ELR (cell line): ENCODE measurements around the gene MTCH2.

Experiments used
- DNase-seq: peaks from one replicate; pipeline ENCODE4 v3.0.0-alpha.2; 2015; ENCODE audit warnings: low read depth

MTCH2 gene

DNA sequence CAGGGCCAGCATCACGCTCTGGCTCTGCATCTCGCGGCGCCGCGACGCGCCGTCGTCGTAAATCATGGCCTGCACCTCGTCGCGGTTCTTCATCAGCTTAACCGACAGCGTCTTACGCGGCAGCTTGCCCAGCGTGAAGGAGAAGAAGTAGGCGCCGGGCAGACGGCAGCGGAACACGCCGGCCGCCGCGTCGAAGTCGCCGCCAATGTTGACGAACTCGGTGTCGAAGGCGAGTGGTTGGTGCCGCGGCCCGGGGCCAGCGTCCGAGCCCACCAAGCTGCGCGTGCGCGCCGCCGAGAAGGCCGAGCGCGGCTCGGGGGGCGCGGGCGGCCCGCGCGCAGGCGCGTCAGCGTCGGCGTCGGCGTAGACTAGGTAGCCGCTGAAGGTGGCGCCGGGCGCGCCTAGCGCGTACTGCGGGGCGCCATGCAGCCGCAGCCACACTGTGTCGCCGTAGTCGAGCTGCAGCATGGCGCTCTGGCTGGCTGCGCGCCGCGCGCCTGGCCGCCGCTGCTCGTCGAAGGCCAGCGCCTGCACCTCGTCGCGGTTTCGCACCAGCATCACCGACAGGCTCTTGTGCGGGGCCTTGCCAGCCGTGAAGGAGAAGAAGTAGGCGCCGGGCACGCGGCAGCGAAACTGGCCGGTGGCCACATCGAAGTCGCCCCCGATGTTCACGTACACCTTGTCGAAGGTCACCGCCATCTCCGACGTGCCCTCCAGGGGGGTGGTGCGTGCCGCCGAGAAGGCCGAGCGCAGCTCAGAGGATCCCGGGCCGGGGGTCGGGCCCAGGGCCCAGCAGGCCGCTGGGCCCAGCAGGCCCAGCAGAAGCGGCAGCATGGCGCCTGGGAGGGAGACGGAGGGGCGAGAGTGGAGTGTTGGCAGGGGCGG lies 52.1 kb downstream of the MTCH2 start:
- DNase-seq, result no peak

DNA sequence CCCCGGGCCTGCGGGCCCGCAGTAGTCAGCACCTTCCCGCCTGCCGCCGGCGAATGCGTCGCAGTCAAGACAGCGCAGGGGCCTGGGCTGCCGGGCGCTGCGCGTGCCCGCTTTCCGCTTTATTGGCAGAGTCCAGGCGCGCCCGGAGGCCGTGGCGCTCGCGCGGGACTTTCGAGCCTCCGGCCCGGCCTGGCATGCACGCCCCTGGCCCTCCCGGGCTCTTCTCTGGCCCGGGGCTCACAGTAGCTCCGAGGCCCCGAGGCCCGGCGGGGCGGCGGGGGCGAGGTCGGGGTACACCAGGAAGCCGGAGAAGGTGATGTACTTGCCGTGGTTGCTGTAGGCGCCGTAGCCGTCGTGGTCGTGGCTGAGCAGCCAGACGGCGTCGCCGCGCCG lies 52.8 kb downstream of the MTCH2 start:
- no peak for DNase-seq

DNA sequence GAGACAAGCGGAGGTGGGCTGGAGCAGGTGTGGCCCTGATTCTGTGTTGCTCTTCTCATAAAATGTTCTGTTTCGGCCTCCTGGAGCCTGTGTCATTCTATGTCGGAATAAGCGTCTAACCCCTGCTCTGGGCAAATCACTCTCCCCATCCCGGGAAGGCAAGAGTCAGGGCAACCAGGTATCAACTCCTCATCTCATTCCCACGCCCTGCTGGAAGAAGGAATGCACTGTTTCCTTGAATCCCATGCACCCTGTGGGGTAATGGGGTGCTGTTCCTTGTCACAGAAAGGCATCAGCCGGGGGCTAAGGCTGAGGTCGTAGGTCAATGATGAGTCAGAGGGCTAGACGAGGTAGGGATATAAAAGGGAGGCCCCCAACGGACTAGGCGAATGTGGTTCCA lies 53.2 kb downstream of the MTCH2 start:
- DNase-seq, result no peak

DNA sequence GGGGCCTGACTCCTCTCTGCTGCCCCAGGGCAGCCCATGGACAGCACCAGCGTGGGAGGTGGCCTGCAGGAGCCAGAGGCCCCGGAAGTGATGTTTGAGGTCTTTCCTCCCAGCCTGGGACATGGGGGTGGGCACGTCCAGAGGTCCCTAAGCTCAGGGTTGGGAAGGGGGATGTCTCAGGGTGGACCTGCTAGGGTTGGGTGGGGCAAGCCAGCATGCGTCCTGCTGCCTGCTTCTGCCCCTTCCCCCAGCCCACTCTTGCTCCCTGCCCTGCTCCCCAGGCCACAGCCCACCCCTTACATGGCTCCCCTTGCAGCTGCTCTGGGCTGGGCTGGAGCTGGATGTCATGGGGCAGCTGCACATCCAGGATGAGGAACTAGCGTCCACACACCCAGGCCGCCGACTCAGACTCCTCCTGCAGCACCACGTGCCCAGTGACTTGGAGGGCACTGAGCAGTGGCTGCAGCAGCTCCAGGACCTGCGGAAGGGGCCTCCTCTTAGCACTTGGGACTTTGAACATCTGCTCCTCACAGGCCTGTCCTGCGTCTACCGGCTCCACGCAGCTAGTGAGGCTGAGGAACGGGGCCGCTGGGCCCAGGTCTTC lies 54.5 kb downstream of the MTCH2 start:
- no peak for DNase-seq

DNA sequence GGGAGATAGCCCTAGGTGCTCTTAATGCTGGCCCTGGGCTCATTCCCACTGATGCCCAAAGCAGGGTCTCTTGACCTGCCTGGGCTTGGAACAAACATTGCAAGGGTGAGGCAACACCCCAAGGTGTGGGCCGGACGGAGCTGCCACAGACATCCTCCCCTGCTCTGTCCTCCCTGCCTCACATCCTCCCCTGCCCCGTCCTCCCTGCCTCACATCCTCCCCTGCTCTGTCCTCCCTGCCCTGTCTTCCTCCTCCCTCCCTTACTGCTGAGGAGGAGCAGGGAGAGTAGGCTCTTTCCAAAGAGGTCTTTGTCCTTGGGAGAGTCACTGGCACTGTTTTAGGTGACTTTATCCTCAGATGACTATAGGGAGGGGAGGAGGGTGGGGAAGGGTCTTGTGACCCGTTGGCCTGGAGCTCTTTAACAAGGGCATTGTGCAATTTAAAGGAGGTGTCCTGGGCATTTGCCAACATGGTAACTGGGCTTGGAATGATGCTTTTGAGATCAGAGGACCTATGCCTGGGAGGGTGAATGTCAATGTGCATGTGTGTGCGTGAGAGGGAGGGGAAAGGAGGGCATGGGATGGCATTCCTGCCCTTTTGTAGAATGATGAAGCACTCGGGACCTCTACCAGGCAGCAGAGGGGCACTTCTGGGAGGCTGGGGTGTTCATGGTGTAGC lies 55.2 kb downstream of the MTCH2 start:
- no peak for DNase-seq

DNA sequence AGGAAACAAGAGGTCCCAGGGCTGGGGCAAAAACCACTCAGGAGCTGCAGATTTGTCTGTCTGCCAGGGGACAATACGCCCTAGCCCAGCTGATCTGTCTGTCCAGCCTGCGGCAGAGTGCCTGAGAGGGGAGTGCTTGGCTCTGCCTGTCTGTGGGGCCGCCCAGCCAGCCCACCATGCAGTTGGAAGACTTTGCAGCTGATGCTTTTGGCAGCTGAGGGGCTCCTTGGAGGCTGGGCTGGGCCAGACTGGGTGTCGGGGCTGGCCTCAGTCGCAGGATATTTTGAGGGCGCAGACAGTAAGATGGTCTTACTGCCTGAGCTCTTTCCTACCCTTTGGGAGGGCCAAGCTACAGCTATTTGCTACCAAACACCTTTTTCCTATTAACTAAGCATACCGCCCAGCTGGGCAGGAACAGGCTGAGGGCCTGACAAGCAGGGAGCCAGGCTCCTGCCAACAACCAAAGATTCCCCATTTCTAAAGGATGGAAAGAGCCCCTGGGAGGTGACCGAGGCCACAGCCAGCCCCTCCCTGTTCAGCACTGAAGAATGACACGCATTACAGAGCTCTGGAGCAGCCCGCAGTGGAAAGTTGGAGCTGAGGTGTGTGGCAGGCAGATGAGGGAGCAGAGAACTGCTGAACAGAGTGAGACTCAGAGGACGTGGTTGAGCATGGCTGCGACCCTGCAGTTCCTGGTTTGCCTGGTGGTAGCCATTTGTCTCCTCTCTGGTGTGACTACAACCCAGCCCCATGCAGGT lies 56.1 kb downstream of the MTCH2 start, which contains the start of gene FAM180B:
TSS of gene FAM180B (plus strand) at position 581 of the 758 bp plus-strand sequence. CDS start at position 672, 91 bp downstream.
- no peak for DNase-seq

DNA sequence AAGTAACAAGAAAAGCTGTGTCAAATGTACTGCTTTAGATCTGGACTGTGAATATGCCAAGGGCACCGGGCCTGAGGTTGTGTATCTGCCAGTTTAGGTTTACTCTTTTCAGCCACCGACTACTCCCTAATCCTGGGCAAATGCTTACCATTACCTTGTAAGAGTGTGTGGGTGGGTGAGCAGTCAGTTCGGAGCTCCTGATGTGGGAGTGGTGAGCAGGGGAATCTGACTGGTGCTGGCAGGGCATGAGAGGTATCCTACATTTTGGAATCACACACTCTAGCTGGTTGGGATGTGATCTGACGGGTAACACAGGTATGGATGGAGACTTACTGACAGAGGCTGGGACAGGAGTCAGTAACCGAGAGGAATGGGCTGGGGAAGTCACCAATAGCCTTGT lies 58.5 kb downstream of the MTCH2 start:
- DNase-seq, result no peak

DNA sequence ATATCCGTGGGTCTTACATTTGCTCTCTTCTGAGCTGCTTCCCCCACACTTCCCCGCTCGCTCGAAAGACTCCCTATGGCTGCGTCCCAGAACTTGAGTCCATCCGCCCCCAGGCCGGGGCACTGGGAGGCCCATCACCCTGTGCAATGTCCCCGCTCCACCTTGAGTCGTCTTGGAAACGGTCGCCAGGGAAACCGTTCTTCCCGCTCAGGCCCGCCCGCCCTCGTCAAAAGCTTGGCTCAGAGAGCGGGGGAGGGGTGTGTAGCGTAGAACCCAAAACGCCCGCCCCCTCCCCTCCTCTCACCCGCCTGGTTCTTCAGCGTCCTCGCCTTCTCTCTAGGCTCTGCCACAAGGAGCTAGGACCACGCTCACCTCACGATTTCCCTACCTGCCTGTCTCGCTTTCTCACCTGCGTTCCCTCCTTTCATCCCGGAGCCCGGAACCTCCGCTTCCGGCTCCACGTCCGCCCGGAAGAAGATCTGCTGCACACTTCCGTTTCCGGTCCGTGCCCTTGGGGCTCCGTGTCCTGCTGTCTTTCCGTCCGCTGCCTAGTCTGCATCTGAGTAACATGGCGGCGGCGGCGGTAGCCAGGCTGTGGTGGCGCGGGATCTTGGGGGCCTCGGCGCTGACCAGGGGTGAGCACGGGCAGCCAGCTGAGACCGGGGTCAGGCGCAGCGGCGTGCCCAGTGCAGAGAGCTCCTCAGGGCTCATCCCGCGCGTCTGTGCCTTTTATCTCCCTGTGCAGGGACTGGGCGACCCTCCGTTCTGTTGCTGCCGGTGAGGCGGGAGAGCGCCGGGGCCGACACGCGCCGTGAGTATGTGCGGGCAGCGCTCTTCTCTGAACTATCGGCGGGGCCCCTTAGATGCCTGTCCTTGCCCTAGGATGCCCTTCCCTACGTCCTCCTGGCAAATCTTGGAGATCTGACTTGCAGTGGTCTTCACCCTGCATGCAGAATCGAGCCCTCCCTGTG lies 63.5 kb downstream of the MTCH2 start, which contains the start of the genes KBTBD4 and NDUFS3:
TSS of gene KBTBD4 (minus strand) at position 447 of the 971 bp plus-strand sequence. CDS start at position 428, 19 bp downstream.
TSS of gene NDUFS3 (plus strand) at position 551 of the 971 bp plus-strand sequence. CDS start at position 569, 18 bp downstream.
- DNase-seq, result peak; percentile 92

DNA sequence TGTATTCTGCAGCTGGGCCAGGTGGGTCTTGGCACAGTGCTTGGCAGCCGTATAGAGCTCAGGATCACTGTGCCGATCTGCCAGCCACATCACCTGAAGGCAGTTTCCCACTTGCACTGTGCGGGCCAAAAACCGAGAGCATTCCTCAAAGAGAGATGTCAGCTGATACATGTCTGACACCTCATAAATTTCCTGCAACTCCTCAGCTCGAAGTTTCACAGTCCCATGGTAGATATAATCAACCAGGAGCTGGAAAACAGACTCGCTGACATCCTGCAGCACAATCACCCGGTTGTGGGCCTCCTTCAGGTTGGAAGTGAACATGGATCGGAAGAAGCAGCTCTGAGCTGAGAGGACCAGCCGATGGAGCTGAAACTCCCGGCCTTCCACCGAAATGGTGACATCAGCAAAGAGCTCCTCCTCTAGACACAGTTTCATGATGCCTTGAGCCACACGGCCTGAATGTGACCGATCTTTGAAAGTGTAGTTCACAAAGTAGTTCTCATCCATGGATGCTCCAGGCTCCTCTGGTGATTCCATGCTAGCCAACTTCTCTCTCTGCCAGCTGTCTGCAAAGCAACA lies 64.8 kb downstream of the MTCH2 start:
- peak; percentile 50 for DNase-seq

DNA sequence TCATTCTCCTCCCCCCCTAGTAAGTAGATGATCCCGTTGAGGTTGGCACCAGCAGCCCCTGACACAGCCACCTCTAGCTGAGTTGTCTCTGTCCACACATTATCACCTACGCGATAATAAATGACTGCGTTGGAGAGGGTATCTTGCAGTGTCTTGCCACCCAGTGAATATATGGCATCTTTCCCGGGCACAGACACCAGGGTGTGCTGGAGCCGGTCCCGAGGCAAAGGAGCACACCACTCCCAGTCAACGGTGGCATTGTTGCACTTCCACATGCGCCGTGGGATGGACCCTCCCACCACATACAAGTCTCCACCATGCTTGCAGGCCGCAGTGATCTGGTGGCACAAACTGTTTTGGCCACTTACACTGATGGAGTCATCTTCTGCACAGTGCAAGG lies 69.0 kb downstream of the MTCH2 start:
- DNase-seq, result no peak

DNA sequence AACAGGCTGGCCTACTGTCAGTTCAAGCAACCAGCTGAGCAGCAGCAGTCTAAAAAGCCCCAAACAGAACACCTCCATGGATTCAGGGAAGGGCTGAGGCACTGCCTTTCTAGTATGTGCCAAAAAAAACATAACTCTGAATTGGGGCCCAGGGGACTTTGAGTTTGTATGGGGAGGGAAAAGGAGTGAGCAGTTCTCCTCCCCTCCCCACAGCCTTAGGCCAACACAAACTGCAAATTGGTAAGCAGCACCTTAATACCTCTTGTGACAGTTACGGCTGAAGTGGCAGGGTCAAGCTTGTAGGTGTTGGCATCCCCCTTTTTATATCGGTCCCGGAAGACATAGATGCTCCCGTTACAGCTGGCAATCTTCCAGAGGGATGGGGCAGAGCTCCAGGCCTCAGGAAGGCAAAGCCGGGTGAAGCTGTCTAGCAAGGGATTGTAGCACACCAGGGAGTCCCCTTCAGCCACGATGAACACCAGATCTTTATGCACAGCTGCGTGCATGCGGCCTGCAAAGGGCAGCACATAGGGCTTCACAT lies 69.6 kb downstream of the MTCH2 start:
- no peak for DNase-seq

DNA sequence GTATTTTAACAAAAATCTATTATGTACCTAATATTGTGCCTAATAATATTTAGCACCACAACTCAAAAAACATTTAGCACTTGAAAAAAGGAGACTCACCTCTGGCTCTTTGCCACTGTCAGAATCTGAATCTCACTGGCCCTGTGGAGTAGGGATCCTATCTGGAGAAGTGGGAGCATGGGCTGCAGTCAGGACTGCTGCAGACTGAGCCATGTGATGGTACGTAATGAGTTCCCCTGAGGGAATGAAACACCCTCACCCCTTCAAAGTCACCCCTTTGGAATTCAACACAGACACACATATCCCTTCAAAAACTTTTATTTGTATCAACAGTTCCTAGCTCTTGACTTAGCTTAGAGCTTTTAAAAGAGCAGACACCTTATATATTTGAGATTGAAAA lies 70.5 kb downstream of the MTCH2 start:
- peak; percentile 83 for DNase-seq

DNA sequence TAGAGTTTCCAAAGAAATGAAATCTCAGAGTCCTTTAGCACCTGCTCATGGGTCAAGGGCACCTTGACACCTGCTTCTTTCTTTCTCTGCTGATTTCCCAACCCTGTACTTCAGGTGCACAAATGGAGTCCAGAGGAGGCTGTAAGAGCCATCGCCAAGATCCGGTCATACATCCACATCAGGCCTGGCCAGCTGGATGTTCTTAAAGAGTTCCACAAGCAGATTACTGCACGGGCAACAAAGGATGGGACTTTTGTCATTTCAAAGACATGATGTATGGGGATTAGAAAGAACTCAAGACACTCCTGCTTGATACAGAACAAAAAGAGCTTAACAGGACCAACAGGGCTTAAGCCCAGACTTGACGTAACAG lies 71.0 kb downstream of the MTCH2 start:
- DNase-seq, result no peak

DNA sequence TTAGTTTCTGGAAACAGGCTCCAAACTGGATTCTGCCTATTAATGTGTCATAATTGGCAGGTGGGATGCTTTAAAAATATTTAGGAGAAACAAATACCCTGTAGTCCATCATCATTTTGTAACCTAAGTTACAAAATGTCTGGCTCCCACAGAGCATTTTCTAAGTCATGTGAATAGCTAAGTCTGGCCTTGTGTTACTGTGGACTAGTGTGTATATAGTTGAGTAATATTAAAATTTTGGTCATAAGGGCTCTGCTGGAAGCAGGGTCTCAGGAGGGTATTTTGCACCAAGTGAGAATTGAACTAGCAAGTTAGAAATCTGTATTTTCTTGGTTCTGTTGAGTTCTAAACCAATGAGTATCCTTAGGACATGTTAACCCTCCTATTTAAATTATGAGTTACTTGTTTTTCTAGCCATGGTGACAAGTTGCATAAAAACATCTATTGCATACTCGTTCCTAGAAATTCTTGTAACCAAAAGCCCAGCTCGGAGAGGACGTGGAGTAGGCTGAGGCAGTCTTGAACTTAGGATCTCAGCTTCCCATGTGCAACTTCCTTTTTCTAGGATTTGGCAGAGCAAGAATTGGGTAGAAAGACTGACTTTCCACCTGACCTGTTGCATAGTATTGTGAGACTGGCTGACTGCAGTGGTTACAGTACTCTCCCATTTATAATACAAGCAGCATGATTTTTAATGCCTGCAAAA lies 71.6 kb downstream of the MTCH2 start:
- no peak for DNase-seq

DNA sequence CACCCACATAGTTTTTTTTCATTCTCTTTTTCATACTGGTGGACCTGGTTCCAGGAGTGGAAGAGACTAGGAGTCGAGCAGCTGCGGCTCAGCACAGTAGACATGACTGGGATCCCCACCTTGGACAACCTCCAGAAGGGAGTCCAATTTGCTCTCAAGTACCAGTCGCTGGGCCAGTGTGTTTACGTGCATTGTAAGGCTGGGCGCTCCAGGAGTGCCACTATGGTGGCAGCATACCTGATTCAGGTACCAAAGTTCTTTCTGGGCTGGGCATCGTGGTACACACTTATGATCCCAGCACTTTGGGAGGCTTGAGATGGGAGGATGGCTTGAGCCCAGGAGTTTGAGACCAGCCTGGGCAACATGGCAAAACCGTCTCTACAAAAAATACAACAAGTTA lies 72.7 kb downstream of the MTCH2 start:
- DNase-seq, result no peak
